Smooth muscle cell (in vitro differentiated cells): Measurements from ENCODE around the gene TFPT. TPM values are rescaled to one million over a fixed set of nuclear protein-coding genes. Genes with fewer than 3 reads are reported as not detected.

Experiments used
- DNase-seq: peaks from one replicate; lab custom pipeline; 2025; ENCODE audit not compliant: unreplicated experiment; lab: John Stamatoyannopoulos, UW
- H2AFZ ChIP-seq: fragments of 200-600 bp; sonication (generic); 2 replicates; pipeline ENCODE4 v1.6.0; 2016; ENCODE audit warnings: antibody characterized with exemption, low read depth, mild to moderate bottlenecking
- H3F3A ChIP-seq: fragments of 200-600 bp; sonication (generic); 2 replicates; pipeline ENCODE4 v1.6.0; 2017; ENCODE audit warnings: antibody characterized with exemption, low read depth
- H3K27ac ChIP-seq: fragments of 200-600 bp; sonication (generic); 2 replicates; pipeline ENCODE4 v1.5.1; 2016; ENCODE audit warnings: low read depth, mild to moderate bottlenecking
- H3K27me3 ChIP-seq: fragments of 200-600 bp; sonication (generic); 2 replicates; pipeline ENCODE4 v1.6.1; 2016; ENCODE audit warnings: low read depth, mild to moderate bottlenecking
- H3K36me3 ChIP-seq: fragments of 200-600 bp; sonication (generic); 2 replicates; pipeline ENCODE4 v1.5.1; 2016; ENCODE audit warnings: low read depth
- H3K4me1 ChIP-seq: fragments of 200-600 bp; sonication (generic); 2 replicates; pipeline ENCODE4 v1.5.1; 2016; ENCODE audit warnings: low read depth
- H3K4me2 ChIP-seq: fragments of 200-600 bp; sonication (generic); 2 replicates; pipeline ENCODE4 v1.6.0; 2016; ENCODE audit warnings: mild to moderate bottlenecking
- H3K4me3 ChIP-seq: fragments of 200-600 bp; sonication (generic); 2 replicates; pipeline ENCODE4 v1.5.1; 2016; ENCODE audit warnings: mild to moderate bottlenecking
- H3K79me2 ChIP-seq: fragments of 200-600 bp; sonication (generic); 2 replicates; pipeline ENCODE4 v1.6.0; 2016; ENCODE audit warnings: low read depth, mild to moderate bottlenecking
- H3K9ac ChIP-seq: fragments of 200-600 bp; sonication (generic); 2 replicates; pipeline ENCODE4 v1.6.0; 2016; ENCODE audit warnings: low read depth
- H3K9me3 ChIP-seq: fragments of 200-600 bp; sonication (generic); replicated peaks from 2 replicates; pipeline ENCODE4 v1.5.1; 2016; ENCODE audit warnings: low read depth
- H4K20me1 ChIP-seq: fragments of 200-600 bp; sonication (generic); 2 replicates; pipeline ENCODE4 v1.6.0; 2016; ENCODE audit warnings: low read depth
- CTCF ChIP-seq: fragments of 200-600 bp; sonication (generic); IDR thresholded peaks from 2 replicates; pipeline ENCODE4 v1.5.1; 2017; ENCODE audit warnings: borderline replicate concordance, mild to moderate bottlenecking, antibody characterized with exemption; ENCODE audit not compliant: insufficient read depth, poor library complexity, severe bottlenecking
- WGBS: methylation state at CpG from one replicate; pipeline ENCODE4 v1.1.7; 2016; ENCODE audit warnings: low lambda C conversion rate; 5-methylcytosine and 5-hydroxymethylcytosine counted together
- polyA plus RNA-seq: library from polyadenylated mRNA; unstranded; fragments of >200 nt; fragmentation: Nextera tagmentation; extraction: Ambion mirVana; gene quantifications from 2 replicates; pipeline ENCODE4 v1.2.1, GENCODE V29; 2016
- total RNA-seq: library from RNA; depleted of rRNA; stranded (reverse); fragments of >200 nt; gene quantifications from 2 replicates; pipeline ENCODE4 v1.2.3, GENCODE V29; 2014

Gene TFPT
- total and polyA plus RNA-seq, 2 experiments from 2014 or later, result 17.1 to 56.0 TPM

DNA sequence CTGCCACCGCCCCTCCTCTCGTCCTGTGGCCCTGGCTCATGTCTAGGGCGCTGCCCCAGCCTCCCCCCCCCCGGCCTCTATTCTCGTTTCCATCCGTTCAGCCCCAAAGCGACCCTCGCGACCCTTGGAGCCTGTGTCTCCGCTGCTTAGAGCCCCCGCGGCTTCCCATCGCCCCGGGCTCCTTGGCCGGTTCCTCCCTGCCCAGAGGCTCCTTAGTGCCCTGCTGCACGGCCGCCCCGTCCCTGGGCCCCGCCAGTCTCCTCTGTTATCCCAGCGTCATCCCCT is 12.9 kb upstream of the TFPT start:
- H3K4me1 ChIP-seq, result no peaks in the 10 kb centered on the region
- no peaks in the 10 kb centered on the region for H3K27me3 ChIP-seq
- H3K4me3 ChIP-seq, result no peak overlapping the region
- WGBS, result 90% methylated on average over 11 of the region's 20 CpGs
- H2AFZ ChIP-seq, result no peak overlapping the region
- no peaks in the 10 kb centered on the region for H3K9me3 ChIP-seq
- no peaks in the 10 kb centered on the region for H3K79me2 ChIP-seq
- no peak for DNase-seq
- TF ChIP-seq CTCF, result no peak
- no peak overlapping the region for H3K27ac ChIP-seq
- H3F3A ChIP-seq, result no peaks in the 10 kb centered on the region
- H3K36me3 ChIP-seq, result no peaks in the 10 kb centered on the region
- H3K9ac ChIP-seq, result no peak overlapping the region
- no peaks in the 10 kb centered on the region for H4K20me1 ChIP-seq
- no peak overlapping the region for H3K4me2 ChIP-seq

DNA sequence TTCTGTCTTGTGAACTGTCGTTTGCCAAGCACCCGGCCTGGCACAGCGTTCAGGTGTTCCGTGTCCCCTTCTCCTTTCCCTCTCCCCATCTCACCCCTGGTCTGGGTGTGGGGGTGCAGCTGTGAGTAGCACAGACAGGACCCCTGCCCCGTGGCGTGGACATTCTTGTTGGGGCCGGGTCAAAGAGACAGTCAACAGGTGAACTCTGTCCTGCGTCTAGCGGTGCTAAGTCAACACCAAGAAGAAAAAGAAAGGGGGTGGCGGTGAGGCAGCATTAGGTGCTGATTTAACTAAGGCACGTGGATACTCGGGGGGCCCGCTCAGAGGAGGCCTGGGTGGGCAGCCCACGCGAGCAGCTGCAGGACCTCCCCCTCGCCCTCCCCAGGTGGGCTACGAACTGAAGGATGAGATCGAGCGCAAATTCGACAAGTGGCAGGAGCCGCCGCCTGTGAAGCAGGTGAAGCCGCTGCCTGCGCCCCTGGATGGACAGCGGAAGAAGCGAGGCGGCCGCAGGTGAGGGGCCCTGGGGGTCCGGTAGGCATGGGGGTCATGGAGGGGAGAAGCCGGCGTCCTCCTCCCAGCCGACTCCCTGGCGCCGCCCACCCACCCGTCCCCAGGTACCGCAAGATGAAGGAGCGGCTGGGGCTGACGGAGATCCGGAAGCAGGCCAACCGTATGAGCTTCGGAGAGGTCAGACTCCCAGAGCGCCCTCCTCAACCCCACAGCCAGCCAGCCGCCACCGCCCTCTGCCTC is 12.4 kb upstream of the TFPT start:
- 92% methylated on average over 26 of the region's 44 CpGs for WGBS
- H3K9ac ChIP-seq, result no peak overlapping the region

DNA sequence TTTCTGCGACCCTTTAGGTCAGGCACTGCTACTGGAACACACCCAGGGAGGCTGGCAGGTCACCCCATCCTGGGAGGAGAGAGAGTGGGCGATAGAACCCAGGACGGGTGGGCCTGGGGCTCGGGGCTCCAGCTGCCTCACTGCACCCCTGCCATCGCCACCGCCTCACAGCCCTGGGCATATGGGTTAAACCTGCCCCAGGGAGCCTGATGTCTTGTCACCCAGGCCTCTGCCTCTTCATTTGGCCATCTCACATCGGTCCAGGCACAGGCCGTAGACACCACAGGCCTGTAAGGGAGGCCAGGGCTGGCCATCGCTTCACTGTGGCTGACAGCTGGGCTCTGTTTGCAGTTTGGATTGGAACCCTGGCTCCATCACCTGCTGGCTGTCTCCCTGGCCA is 10.3 kb upstream of the TFPT start:
- H4K20me1 ChIP-seq, result no peaks in the 10 kb centered on the region
- DNase-seq, result no peak
- WGBS, result 98% methylated on average over 9 of the region's 9 CpGs
- no peaks in the 10 kb centered on the region for H3K27me3 ChIP-seq
- H3K4me2 ChIP-seq, result no peak overlapping the region
- H3K4me3 ChIP-seq, result no peak overlapping the region
- no peak overlapping the region for H3K9ac ChIP-seq
- H3K36me3 ChIP-seq, result no peaks in the 10 kb centered on the region
- H2AFZ ChIP-seq, result no peak overlapping the region
- no peaks in the 10 kb centered on the region for H3F3A ChIP-seq
- no peaks in the 10 kb centered on the region for H3K79me2 ChIP-seq
- no peak overlapping the region for H3K27ac ChIP-seq
- H3K9me3 ChIP-seq, result no peaks in the 10 kb centered on the region
- no peak for TF ChIP-seq CTCF
- H3K4me1 ChIP-seq, result no peaks in the 10 kb centered on the region

More for the DNA sequence above, 12.4 kb upstream of the TFPT start:
- Histone ChIP-seq H3K36me3 (no peaks in the 10 kb centered on the region), H3K4me2 (no peak overlapping the region), H3K9me3 (no peaks in the 10 kb centered on the region), H3F3A (no peaks in the 10 kb centered on the region), H2AFZ (no peak overlapping the region), H3K4me3 (no peak overlapping the region), H3K4me1 (no peaks in the 10 kb centered on the region), H3K79me2 (no peaks in the 10 kb centered on the region), H3K27ac (no peak overlapping the region), H4K20me1 (no peaks in the 10 kb centered on the region), H3K27me3 (no peaks in the 10 kb centered on the region)
- no peak for TF ChIP-seq CTCF
- no peak for DNase-seq

- 94% methylated on average over 18 of the region's 19 CpGs for WGBS
- Histone ChIP-seq H3K4me2 (no peak overlapping the region), H4K20me1 (no peaks in the 10 kb centered on the region), H3K4me3 (no peak overlapping the region), H3K9ac (no peak overlapping the region), H3K4me1 (no peaks in the 10 kb centered on the region), H3K27me3 (no peaks in the 10 kb centered on the region), H2AFZ (no peak overlapping the region), H3K9me3 (no peaks in the 10 kb centered on the region), H3K79me2 (no peaks in the 10 kb centered on the region), H3K27ac (no peak overlapping the region), H3F3A (no peaks in the 10 kb centered on the region), H3K36me3 (no peaks in the 10 kb centered on the region)
- TF ChIP-seq CTCF, result no peak
- no peak for DNase-seq
Measured at GRCh38 chr19:54124393-54124792, 8.9 kb upstream of the TFPT start.
